ENCODE data around the gene OR14K1.

DNA sequence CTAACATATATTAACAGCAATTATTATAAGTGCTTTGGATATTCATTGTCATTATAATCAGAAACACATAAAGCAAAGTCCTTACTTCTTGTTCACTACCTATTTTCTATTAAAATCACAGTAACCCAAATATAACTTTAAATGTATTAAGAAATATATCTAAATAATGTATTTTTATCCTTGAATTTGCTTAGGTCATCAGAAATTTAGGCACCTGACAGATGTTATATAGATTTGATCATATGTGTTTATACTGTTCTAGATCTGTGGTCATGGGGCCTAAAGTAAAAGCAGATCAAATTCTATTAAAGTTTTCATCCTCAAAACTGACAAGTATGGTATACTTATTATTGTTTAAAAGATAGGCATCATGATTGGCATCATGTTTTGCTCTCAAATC is 31.2 kb downstream of the OR14K1 start:
- no peak for TF ChIP-seq GLIS3 (CRISPR knock-in tag; IDR thresholded peaks at IDR 0.05)
- no peak for TF ChIP-seq ZFP3 (CRISPR knock-in tag; IDR thresholded peaks at IDR 0.05)
- TF ChIP-seq, protein P1, sequence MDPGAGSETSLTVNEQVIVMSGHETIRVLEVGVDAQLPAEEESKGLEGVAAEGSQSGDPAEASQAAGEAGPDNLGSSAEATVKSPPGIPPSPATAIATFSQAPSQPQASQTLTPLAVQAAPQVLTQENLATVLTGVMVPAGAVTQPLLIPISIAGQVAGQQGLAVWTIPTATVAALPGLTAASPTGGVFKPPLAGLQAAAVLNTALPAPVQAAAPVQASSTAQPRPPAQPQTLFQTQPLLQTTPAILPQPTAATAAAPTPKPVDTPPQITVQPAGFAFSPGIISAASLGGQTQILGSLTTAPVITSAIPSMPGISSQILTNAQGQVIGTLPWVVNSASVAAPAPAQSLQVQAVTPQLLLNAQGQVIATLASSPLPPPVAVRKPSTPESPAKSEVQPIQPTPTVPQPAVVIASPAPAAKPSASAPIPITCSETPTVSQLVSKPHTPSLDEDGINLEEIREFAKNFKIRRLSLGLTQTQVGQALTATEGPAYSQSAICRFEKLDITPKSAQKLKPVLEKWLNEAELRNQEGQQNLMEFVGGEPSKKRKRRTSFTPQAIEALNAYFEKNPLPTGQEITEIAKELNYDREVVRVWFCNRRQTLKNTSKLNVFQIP (CRISPR knock-in tag; IDR thresholded peaks at IDR 0.05; ENCODE audit: borderline replicate concordance, low read depth): no peak
- TF ChIP-seq SNAI2 (CRISPR knock-in tag; IDR thresholded peaks at IDR 0.05): no peak
- no peak for TF ChIP-seq RARB (CRISPR knock-in tag; IDR thresholded peaks at IDR 0.05)
- no peak for TF ChIP-seq ZC3H10 (CRISPR knock-in tag; IDR thresholded peaks at IDR 0.05)
- TF ChIP-seq ZNF8 (CRISPR knock-in tag; IDR thresholded peaks at IDR 0.05): no peak
- no peak for TF ChIP-seq ZNF565 (CRISPR knock-in tag; conservative IDR thresholded peaks at IDR 0.05; ENCODE audit: low read depth)
- TF ChIP-seq ZNF70 (CRISPR knock-in tag; IDR thresholded peaks at IDR 0.05): no peak
- TF ChIP-seq OSR1 (CRISPR knock-in tag; IDR thresholded peaks at IDR 0.05): no peak
- no peak for TF ChIP-seq ARNTL (CRISPR knock-in tag; IDR thresholded peaks at IDR 0.05; ENCODE audit: borderline replicate concordance, low read depth)
- no peak for TF ChIP-seq TOX (CRISPR knock-in tag; IDR thresholded peaks at IDR 0.05; ENCODE audit: borderline replicate concordance)
- TF ChIP-seq, protein P2, sequence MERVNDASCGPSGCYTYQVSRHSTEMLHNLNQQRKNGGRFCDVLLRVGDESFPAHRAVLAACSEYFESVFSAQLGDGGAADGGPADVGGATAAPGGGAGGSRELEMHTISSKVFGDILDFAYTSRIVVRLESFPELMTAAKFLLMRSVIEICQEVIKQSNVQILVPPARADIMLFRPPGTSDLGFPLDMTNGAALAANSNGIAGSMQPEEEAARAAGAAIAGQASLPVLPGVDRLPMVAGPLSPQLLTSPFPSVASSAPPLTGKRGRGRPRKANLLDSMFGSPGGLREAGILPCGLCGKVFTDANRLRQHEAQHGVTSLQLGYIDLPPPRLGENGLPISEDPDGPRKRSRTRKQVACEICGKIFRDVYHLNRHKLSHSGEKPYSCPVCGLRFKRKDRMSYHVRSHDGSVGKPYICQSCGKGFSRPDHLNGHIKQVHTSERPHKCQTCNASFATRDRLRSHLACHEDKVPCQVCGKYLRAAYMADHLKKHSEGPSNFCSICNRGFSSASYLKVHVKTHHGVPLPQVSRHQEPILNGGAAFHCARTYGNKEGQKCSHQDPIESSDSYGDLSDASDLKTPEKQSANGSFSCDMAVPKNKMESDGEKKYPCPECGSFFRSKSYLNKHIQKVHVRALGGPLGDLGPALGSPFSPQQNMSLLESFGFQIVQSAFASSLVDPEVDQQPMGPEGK (CRISPR knock-in tag; IDR thresholded peaks at IDR 0.05; ENCODE audit: borderline replicate concordance): no peak
- TF ChIP-seq, protein P3, sequence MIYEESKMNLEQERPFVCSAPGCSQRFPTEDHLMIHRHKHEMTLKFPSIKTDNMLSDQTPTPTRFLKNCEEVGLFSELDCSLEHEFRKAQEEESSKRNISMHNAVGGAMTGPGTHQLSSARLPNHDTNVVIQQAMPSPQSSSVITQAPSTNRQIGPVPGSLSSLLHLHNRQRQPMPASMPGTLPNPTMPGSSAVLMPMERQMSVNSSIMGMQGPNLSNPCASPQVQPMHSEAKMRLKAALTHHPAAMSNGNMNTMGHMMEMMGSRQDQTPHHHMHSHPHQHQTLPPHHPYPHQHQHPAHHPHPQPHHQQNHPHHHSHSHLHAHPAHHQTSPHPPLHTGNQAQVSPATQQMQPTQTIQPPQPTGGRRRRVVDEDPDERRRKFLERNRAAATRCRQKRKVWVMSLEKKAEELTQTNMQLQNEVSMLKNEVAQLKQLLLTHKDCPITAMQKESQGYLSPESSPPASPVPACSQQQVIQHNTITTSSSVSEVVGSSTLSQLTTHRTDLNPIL (CRISPR knock-in tag; IDR thresholded peaks at IDR 0.05; ENCODE audit: low read depth): no peak

Measured in SK-N-SH treated with all-trans-retinoic acid at 6 μM for 48 hours (cell line).